IMR-90 (cell line): ENCODE data around the gene CAPN9. TPM values are rescaled to one million over a fixed set of nuclear protein-coding genes. Genes with fewer than 3 reads are reported as not detected.

Experiments used
- ATAC-seq: fragments of 200-7000 bp; cut with Tn5 transposase; 2 replicates; pipeline ENCODE4 v1.9.1; 2020; ENCODE audit warnings: low read depth, mild to moderate bottlenecking, moderate library complexity
- BruUV-seq: library from RNA; stranded (reverse); fragments of 400-500 nt; replicated peaks from 2 replicates; lab custom pipeline; 2021; lab: Mats Ljungman, UMichigan
- CTCF ChIA-PET: fragments of 300-600 bp; formaldehyde crosslinking; extraction: SDS; loops from one replicate; lab custom pipeline; 2021; ENCODE audit warnings: antibody characterized with exemption; lab: Yijun Ruan, JAX
- POLR2A ChIA-PET: fragments of 300-600 bp; sonication (Branson Sonifier 250); formaldehyde crosslinking; loops from one replicate; lab custom pipeline; 2022; ENCODE audit warnings: antibody characterized with exemption; ENCODE audit not compliant: unreplicated experiment; lab: Charles Lee
- DNase-seq: peaks from one replicate; pipeline ENCODE4 v3.0.0; 2013
- H2AFZ ChIP-seq: replicated peaks from 2 replicates; pipeline ENCODE3; 2013; ENCODE audit warnings: low read length, mild to moderate bottlenecking; ENCODE audit not compliant: poor library complexity
- H2AK5ac ChIP-seq: 2 replicates; pipeline ENCODE4 v1.6.1; 2013; ENCODE audit warnings: low read depth, low read length, inconsistent platforms
- H2AK9ac ChIP-seq: replicated peaks from 2 replicates; pipeline ENCODE3; 2013; ENCODE audit warnings: mild to moderate bottlenecking, low read depth, low read length, moderate library complexity; ENCODE audit not compliant: poor library complexity
- H2BK120ac ChIP-seq: 2 replicates; pipeline ENCODE4 v1.6.1; 2013; ENCODE audit warnings: low read depth, low read length, inconsistent platforms
- H2BK15ac ChIP-seq: 3 replicates; pipeline ENCODE4 v1.6.1; 2013; ENCODE audit warnings: low read depth, low read length, inconsistent platforms
- H2BK20ac ChIP-seq: 2 replicates; pipeline ENCODE4 v1.6.1; 2013; ENCODE audit warnings: low read depth, mild to moderate bottlenecking, inconsistent platforms, low read length, moderate library complexity
- H2BK5ac ChIP-seq: 2 replicates; pipeline ENCODE4 v1.6.1; 2013; ENCODE audit warnings: mild to moderate bottlenecking, low read depth, low read length, inconsistent platforms; ENCODE audit not compliant: poor library complexity, severe bottlenecking
- H3K14ac ChIP-seq: replicated peaks from 2 replicates; pipeline ENCODE4 v1.6.1; 2013; ENCODE audit warnings: low read depth, low read length, inconsistent platforms
- H3K18ac ChIP-seq: 2 replicates; pipeline ENCODE4 v1.6.1; 2013; ENCODE audit warnings: low read depth, low read length, control low read depth
- H3K23ac ChIP-seq: 2 replicates; pipeline ENCODE4 v1.6.1; 2013; ENCODE audit warnings: low read depth, low read length, inconsistent platforms
- H3K27ac ChIP-seq: 2 replicates; pipeline ENCODE4 v1.5.1; 2013; ENCODE audit warnings: mild to moderate bottlenecking, control low read depth, low read length; ENCODE audit not compliant: insufficient read depth
- H3K27me3 ChIP-seq: 2 replicates; pipeline ENCODE4 v1.6.1; 2013; ENCODE audit warnings: low read length; ENCODE audit not compliant: control insufficient read depth, insufficient read depth
- H3K36me3 ChIP-seq: 2 replicates; pipeline ENCODE4 v1.6.1; 2013; ENCODE audit warnings: low read length, mixed read lengths; ENCODE audit not compliant: control insufficient read depth, insufficient read depth
- H3K4ac ChIP-seq: 2 replicates; pipeline ENCODE4 v1.6.1; 2013; ENCODE audit warnings: low read depth, low read length, inconsistent platforms
- H3K4me1 ChIP-seq: 2 replicates; pipeline ENCODE4 v1.6.1; 2013; ENCODE audit warnings: low read length, mixed read lengths; ENCODE audit not compliant: control insufficient read depth, insufficient read depth
- H3K4me2 ChIP-seq: 2 replicates; pipeline ENCODE4 v1.6.1; 2013; ENCODE audit warnings: low read depth, mild to moderate bottlenecking, control low read depth, low read length, moderate library complexity
- H3K4me3 ChIP-seq: 2 replicates; pipeline ENCODE4 v1.5.1; 2013; ENCODE audit warnings: low read depth, mild to moderate bottlenecking, control low read depth, low read length, moderate library complexity; ENCODE audit not compliant: insufficient read depth
- H3K56ac ChIP-seq: 2 replicates; pipeline ENCODE4 v1.6.1; 2013; ENCODE audit warnings: low read length, inconsistent platforms; ENCODE audit not compliant: insufficient read depth; ENCODE audit errors: extremely low read depth
- H3K79me1 ChIP-seq, 2 experiments: 2 replicates each; pipeline ENCODE4 v1.6.1; 2013; ENCODE audit warnings: low read length in 2 of 2, inconsistent platforms in 1 of 2, low read depth in 1 of 2
- H3K9ac ChIP-seq: 2 replicates; pipeline ENCODE4 v1.6.1; 2013; ENCODE audit warnings: low read depth, low read length, control low read depth
- H3K9me1 ChIP-seq: 2 replicates; pipeline ENCODE4 v1.6.1; 2013; ENCODE audit warnings: low read length, inconsistent platforms; ENCODE audit not compliant: insufficient read depth
- H3K9me3 ChIP-seq: 2 replicates; pipeline ENCODE4 v1.6.1; 2013; ENCODE audit warnings: low read length; ENCODE audit not compliant: control insufficient read depth, insufficient read depth
- H4K20me1 ChIP-seq: 2 replicates; pipeline ENCODE4 v1.6.1; 2013; ENCODE audit warnings: low read length, inconsistent platforms; ENCODE audit not compliant: insufficient read depth
- H4K5ac ChIP-seq: 2 replicates; pipeline ENCODE4 v1.6.1; 2013; ENCODE audit warnings: mild to moderate bottlenecking, low read depth, low read length, control low read depth
- H4K8ac ChIP-seq, 2 experiments: 2 replicates each; pipeline ENCODE4 v1.6.1; 2013; ENCODE audit warnings: low read depth in 2 of 2, low read length in 2 of 2, control low read depth in 1 of 2, inconsistent platforms in 1 of 2
- H4K91ac ChIP-seq: 2 replicates; pipeline ENCODE4 v1.6.1; 2013; ENCODE audit warnings: low read depth, low read length, inconsistent platforms; ENCODE audit not compliant: insufficient read depth
- BHLHE40 ChIP-seq: fragments of 150-350 bp; IDR thresholded peaks from 2 replicates; pipeline ENCODE4 v1.6.1; 2016; ENCODE audit warnings: mild to moderate bottlenecking, low read depth, low read length
- CEBPB ChIP-seq: IDR thresholded peaks from 2 replicates; pipeline ENCODE4 v1.6.1; 2012; ENCODE audit warnings: low read depth, low read length, improper control_type of control experiment
- CHD1 ChIP-seq: IDR thresholded peaks from 2 replicates; pipeline ENCODE4 v1.6.1; 2012; ENCODE audit warnings: low read depth, low read length, improper control_type of control experiment
- ELK1 ChIP-seq: fragments of 150-350 bp; IDR thresholded peaks from 2 replicates; pipeline ENCODE4 v1.6.1; 2016; ENCODE audit warnings: low read depth, mild to moderate bottlenecking, low read length, moderate library complexity, borderline replicate concordance
- FOS ChIP-seq: fragments of 150-350 bp; IDR thresholded peaks from 2 replicates; pipeline ENCODE4 v1.6.1; 2016; ENCODE audit warnings: low read depth, low read length
- MAFK ChIP-seq: IDR thresholded peaks from 2 replicates; pipeline ENCODE4 v1.6.1; 2012; ENCODE audit warnings: low read depth, low read length, improper control_type of control experiment
- MAZ ChIP-seq: IDR thresholded peaks from 2 replicates; pipeline ENCODE4 v1.6.1; 2012; ENCODE audit warnings: low read depth, mild to moderate bottlenecking, low read length, improper control_type of control experiment, moderate library complexity, borderline replicate concordance
- MXI1 ChIP-seq: IDR thresholded peaks from 2 replicates; pipeline ENCODE4 v1.6.1; 2012; ENCODE audit warnings: low read depth, mild to moderate bottlenecking, low read length, moderate library complexity, borderline replicate concordance
- NFE2L2 ChIP-seq: fragments of 150-350 bp; IDR thresholded peaks from 2 replicates; pipeline ENCODE4 v1.6.1; 2016; ENCODE audit warnings: low read depth, mild to moderate bottlenecking, low read length
- POLR2A ChIP-seq: IDR thresholded peaks from 2 replicates; pipeline ENCODE4 v1.6.1; 2012; ENCODE audit warnings: mild to moderate bottlenecking, low read depth, low read length
- RAD21 ChIP-seq: IDR thresholded peaks from 2 replicates; pipeline ENCODE4 v1.6.1; 2012; ENCODE audit warnings: low read length, improper control_type of control experiment
- RCOR1 ChIP-seq: IDR thresholded peaks from 2 replicates; pipeline ENCODE4 v1.6.1; 2012; ENCODE audit warnings: mild to moderate bottlenecking, low read length, improper control_type of control experiment; ENCODE audit not compliant: insufficient replicate concordance
- RFX5 ChIP-seq: IDR thresholded peaks from 2 replicates; pipeline ENCODE4 v1.8.0; 2012; ENCODE audit warnings: low read depth, mild to moderate bottlenecking, low read length, moderate library complexity
- SMC3 ChIP-seq: fragments of 150-350 bp; IDR thresholded peaks from 2 replicates; pipeline ENCODE4 v1.6.1; 2016; ENCODE audit warnings: low read depth, mild to moderate bottlenecking, antibody characterized with exemption, low read length, moderate library complexity
- USF2 ChIP-seq: fragments of 150-350 bp; IDR thresholded peaks from 2 replicates; pipeline ENCODE4 v1.6.1; 2017; ENCODE audit warnings: mild to moderate bottlenecking, antibody characterized with exemption, low read length, low read depth
- WGBS, 2 experiments: methylation state at CpG; one replicate each; pipeline versions ENCODE4 v1.1.5 to v1.1.7; 2013; ENCODE audit warnings: missing lambda C conversion rate in 2 of 2; ENCODE audit not compliant: insufficient read length in 1 of 2; ENCODE audit errors: extremely low coverage in 2 of 2; 5-methylcytosine and 5-hydroxymethylcytosine counted together
- dilution Hi-C: fragments of 300-500 bp; cut with HindIII; formaldehyde crosslinking; loops from one replicate; pipeline ENCODE4 v1.14.3; 2018; ENCODE audit warnings: low sequenced_read_pairs; ENCODE audit not compliant: unreplicated experiment
- in situ Hi-C: fragments of 300-500 bp; cut with MboI; formaldehyde crosslinking; loops from 3 replicates; pipeline ENCODE4 v1.14.3; 2019; ENCODE audit warnings: low sequenced_read_pairs, inconsistent platforms, mixed read lengths
- intact Hi-C: fragments of 100-400 bp; cut with micrococcal nuclease; formaldehyde crosslinking; loops from 2 replicates; pipeline ENCODE4 v1.10.0; 2022
- polyA plus RNA-seq, 3 experiments: library from polyadenylated mRNA; depleted of rRNA; stranded (reverse); fragments of >200 nt; gene quantifications; 2 replicates each; pipeline ENCODE4 v1.2.3, GENCODE V29; 2012; ENCODE audit warnings: low replicate concordance in 1 of 3
- total RNA-seq: library from RNA; depleted of rRNA; stranded (reverse); fragments of >200 nt; gene quantifications from 2 replicates; pipeline ENCODE4 v1.2.3, GENCODE V29; 2012
- TF ChIP-seq, protein P1 (sequence below): conservative IDR thresholded peaks from 2 replicates; pipeline ENCODE4 v1.5.1; 2012; ENCODE audit warnings: mild to moderate bottlenecking, low read depth, low read length, improper control_type of control experiment

CAPN9 gene
- total and polyA plus RNA-seq, 2 of the 4 experiments (the other 2 are of a cell fraction): not detected

GRCh38 chr1:230760360-230760827 lies 13.2 kb downstream of the CAPN9 start:
- in situ Hi-C loops: no loop called here
- Histone ChIP-seq H3K9me3 (no peaks in the 10 kb centered on the region), H3K9me1 (peaks cover 3% of the 10 kb centered on the region), H3K79me1 (no peaks in the 10 kb centered on the region), H3K9ac (no peak overlapping the region), H3K23ac (no peak overlapping the region), H3K36me3 (no peaks in the 10 kb centered on the region), H4K5ac (no peak overlapping the region), H2AFZ (no peak overlapping the region), H2AK5ac (no peak overlapping the region), H3K27me3 (peaks cover 20% of the 10 kb centered on the region), H3K4me1 (no peaks in the 10 kb centered on the region; the same call in 1 of the 2 replicates), H4K8ac (no peak overlapping the region), H4K20me1 (no peaks in the 10 kb centered on the region), H3K27ac (no peak overlapping the region), H3K14ac (no peak overlapping the region), H2BK20ac (no peak overlapping the region), H2BK5ac (no peak overlapping the region), H3K18ac (no peak overlapping the region), H3K4me3 (no peak overlapping the region), H2BK120ac (no peak overlapping the region), H3K4ac (no peak overlapping the region), H2BK15ac (no peak overlapping the region), H4K91ac (no peak overlapping the region), H3K4me2 (no peak overlapping the region), H3K56ac (no peak overlapping the region), H2AK9ac (no peak overlapping the region)
- intact Hi-C loops: no loop called here
- TF ChIP-seq MAZ (no peak), ELK1 (no peak), BHLHE40 (no peak), MXI1 (no peak), RCOR1 (no peak), RAD21 (no peak), CEBPB (no peak), RFX5 (no peak), FOS (no peak), USF2 (no peak), CHD1 (no peak), POLR2A (no peak), SMC3 (no peak), MAFK (no peak), NFE2L2 (no peak)
- TF ChIP-seq, protein P1, sequence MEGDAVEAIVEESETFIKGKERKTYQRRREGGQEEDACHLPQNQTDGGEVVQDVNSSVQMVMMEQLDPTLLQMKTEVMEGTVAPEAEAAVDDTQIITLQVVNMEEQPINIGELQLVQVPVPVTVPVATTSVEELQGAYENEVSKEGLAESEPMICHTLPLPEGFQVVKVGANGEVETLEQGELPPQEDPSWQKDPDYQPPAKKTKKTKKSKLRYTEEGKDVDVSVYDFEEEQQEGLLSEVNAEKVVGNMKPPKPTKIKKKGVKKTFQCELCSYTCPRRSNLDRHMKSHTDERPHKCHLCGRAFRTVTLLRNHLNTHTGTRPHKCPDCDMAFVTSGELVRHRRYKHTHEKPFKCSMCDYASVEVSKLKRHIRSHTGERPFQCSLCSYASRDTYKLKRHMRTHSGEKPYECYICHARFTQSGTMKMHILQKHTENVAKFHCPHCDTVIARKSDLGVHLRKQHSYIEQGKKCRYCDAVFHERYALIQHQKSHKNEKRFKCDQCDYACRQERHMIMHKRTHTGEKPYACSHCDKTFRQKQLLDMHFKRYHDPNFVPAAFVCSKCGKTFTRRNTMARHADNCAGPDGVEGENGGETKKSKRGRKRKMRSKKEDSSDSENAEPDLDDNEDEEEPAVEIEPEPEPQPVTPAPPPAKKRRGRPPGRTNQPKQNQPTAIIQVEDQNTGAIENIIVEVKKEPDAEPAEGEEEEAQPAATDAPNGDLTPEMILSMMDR: no peak
- no CpG with 5 or more reads among the region's 7 CpGs for WGBS, 2 experiments
- ChIA-PET CTCF (no interaction called here), POLR2A (no interaction called here)
- DNase-seq (no peak), ATAC-seq (no peak)
- no TSS peak for BruUV-seq
- dilution Hi-C loops: no loop called here
